ENCODE results near the gene PRMT2.

DNA sequence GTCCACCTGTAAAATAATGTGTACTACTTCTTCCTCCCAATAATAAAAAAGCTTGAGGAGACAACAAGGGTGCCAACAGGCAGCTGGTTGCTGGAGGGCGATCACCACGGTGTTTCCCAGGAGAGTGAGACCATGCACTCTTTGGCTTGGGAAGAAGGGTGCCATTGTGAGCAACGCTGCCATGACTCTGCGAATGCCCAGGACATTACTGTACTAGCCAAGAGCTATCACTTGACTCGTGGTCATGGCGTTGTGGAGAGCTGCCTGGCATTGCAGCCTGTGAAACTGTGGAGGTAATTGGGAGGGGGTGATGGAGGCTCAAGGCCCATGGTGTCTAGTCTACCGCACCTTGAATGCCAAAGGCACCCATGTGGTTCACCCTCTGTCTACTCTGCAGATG, 14.6 kb upstream of the PRMT2 start:
- no peak for TF ChIP-seq CTCF (conservative IDR thresholded peaks at IDR 0.05; ENCODE audit: low read depth, low read length)
- TF ChIP-seq EZH2 (IDR thresholded peaks at IDR 0.05; ENCODE audit: borderline replicate concordance, low read depth, low read length, poor library complexity, severe bottlenecking) = no peak
